NCI-H2171 (cell line): ENCODE measurements around the gene ZFP36L2.
"Not testable (repeated sequence)": the region's sequence is repeated elsewhere in the genome, so short reads cannot be mapped to it uniquely, and the experiment has no call there.

Source experiments
- DNase-seq: peaks from one replicate; lab custom pipeline; 2025; lab: John Stamatoyannopoulos, UW

The ZFP36L2 gene

GRCh38 chr2:43207553-43208300, 18.7 kb downstream of the ZFP36L2 start:
- DNase-seq = no peak

- no peak for DNase-seq
Measured at GRCh38 chr2:43206602-43207001, 19.8 kb downstream of the ZFP36L2 start.

- DNase-seq = no peak
Measured at GRCh38 chr2:43203373-43203772, 23.0 kb downstream of the ZFP36L2 start.

GRCh38 chr2:43202289-43202688, 24.1 kb downstream of the ZFP36L2 start:
- DNase-seq = no peak

DNA sequence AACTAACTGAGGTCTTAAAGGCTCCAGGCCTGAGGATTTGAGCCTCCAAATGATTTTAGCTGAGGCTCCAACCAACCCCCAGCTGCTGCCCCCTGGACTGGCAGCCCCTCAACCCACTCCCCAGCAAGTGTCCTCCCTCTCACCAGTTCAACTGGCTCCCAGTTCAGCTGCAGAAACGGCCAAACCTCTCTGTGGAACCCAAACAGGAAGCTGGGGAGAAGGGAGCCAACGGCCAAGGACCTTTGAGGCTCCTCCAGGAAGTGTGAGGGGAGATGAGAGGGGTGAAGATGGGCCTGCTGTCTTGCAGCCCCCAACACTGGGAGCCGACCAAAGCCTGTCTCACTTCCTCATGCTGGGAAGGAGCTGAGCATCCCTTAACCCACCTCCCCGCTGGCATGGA, 24.9 kb downstream of the ZFP36L2 start:
- DNase-seq = no peak

DNA sequence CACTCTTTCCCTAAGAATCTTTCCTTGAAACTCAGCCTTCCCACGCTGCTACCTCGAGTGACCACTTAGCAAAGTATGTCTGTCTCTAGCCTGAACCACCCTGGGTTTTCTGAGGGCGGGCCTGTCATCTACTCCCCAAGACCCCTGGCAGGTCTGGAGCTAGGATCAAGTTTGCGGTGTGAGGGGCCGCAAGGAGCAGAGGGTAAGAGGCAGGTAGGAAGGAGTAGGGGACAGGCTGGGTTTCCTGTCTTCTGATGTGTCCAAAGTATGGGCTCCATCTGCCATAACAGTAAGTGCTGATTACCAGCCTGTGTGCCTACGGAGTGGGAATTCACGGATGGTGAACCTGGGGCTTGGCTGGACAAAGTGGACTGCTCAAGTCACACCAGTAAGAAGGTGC, 25.4 kb downstream of the ZFP36L2 start:
- no peak for DNase-seq

DNA sequence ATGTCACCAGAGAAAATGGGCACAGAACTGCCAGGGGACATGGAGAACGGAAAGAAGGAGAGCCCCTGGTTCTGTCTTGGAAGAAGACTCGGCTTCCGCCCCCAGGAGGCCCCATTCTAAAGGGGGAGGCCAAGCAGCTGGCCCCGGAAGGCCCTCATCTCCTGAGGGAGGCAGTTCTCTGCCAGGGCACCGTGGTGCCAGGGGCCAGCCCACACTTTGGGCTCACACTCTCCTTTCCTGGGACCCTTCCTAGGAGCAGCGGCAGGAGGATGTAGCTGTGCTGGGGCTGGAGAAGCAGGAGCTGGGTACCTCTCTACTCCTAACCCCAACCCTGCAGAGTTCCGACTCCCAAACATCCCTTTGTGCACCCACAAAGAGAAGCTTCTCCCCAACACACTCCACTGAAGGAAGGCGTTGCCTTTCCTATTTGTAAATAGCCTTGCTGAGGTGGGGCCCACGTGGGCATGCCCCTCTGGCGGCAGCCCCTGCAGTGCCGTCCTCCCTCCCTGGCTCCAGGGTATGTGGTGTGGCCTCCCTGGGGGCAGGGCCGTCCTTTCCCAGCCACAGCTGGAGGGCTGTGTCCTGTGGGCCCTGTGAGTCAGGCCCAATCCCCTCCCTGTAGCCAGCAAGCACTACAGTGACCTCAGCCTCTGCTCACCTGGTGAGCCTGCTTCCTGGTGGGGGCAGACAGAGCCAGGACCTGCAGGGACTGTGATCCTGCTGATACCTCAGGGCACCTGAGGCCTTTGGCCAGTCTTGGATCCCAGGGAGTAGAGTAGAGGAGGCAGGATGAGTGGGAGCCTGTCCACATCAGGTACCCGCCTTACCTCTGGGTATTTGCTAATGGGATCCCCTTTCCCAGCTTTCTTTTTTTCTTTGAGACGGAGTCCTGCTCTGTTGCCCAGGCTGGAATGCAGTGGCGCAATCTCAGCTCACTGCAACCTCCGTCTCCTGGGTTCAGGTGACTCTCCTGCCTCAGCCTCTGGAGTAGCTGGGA, 26.6 kb downstream of the ZFP36L2 start:
- DNase-seq = no peak

DNA sequence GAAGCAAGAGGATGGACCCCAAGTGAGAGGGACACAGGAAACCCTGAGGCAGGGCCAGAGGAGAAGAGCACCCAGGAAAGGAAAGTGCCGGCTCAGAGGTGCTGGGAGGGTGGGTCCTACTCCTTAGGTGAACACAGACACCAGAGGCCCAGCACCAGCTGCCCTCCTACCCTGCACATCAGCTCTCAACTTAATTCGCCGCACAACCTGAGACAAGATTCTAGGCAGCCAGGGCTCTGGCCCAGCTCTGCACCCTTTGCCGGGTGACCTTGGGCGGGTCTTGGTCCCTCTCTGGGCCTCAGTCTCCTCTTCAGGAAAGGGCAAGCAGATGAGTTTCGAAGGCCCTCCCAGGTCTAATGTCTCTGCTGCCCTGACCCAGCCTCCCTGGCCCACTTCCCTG, 28.1 kb downstream of the ZFP36L2 start:
- no peak for DNase-seq

DNA sequence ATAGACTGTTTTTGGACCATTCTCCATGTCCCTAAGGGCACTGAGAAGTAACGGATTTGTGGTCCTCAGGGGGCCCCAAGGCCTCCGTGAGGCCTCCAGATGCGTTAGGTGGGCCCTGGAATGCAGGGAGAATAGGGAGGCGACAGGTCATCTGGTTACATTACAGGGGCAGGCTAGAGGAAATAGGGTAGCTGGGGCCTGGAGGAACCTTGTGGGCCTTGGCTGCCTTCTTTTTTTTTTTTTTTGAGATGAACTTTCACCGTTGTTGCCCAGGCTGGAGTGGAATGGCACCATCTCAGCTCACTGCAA, 28.9 kb downstream of the ZFP36L2 start:
- no peak for DNase-seq

GRCh38 chr2:43196768-43197587, 29.4 kb downstream of the ZFP36L2 start:
- DNase-seq = no peak

DNA sequence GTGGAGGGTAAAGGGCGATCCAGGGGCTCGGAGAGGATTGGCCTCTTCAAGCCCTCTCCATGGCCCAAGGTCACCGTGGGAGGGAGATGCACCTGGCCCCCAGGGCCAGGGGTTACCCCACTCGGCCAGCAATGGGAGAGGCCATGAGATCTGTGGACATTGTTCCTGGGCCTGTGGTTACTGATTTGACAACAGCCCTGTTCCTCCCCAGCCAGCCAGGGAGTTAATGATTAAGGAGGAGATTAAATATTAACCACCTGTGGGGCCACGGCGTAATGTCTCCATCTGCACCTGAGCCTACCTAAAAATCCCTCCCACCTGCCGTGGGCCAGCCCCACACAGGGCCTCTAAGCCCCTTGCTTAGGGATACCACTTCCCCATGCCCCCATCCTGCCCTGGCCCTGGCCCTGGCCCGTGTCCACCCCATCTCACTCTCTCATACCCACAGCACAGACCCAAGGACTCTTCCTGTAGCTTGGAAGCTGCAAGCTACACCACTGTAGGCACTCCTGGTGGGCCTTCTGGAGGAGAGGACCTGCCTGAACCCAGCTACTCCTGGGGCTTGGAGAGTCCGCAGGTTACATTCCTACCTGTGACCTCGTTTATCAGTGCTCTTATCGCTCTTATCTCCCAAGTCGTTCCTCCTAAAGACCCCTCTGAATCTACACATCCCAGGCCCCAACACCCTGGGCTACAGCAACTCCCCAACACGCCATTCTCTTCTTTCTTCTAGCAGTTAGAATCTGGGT, 32.1 kb downstream of the ZFP36L2 start:
- no peak for DNase-seq

- no peak for DNase-seq
Measured at GRCh38 chr2:43193652-43194120, 32.7 kb downstream of the ZFP36L2 start.

DNA sequence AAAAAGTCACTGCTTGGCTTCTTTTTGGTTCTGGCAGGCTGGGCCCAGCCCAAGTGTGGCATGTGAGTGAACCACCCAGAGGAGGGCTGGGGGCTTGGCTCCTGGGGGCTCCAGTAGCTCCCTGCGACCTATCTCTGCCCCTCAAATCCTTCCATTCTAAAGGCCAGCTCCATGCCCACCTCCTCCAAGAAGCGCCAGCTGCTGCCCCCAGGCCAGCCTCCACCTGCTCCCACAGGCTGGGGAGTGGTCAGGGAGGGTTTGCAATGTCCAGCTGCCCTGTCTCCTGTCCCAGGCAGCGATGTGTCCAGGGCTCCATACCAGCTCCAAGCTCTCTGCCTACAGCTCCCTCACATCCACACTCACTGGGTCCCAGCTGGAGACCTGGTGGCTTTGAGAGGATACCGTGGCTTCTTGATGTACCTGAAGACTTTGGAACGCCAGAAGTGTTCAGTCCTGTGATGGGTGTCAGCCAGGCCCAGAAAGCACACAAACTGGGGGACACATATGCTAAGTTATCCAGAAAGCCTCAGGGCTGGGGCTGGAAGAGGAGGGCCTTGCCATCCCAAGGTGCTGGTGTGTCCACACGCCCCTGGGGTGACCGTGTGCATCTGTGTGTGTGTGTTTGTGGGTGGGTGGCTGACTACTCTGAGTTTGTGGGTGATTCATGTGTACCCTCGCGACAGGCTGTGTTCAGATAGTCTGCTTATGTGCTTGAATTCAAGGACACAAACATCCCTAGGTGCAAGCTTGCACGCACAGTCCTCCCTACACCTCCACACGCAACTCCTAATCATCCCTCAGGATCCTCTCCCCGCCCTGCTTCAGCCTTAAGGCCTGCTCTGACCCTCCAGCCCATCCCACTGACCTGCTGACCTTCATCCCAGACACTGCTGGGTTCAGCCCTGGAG, 33.4 kb downstream of the ZFP36L2 start:
- no peak for DNase-seq

GRCh38 chr2:43191947-43192516, 34.4 kb downstream of the ZFP36L2 start:
- DNase-seq = no peak

- no peak for DNase-seq
Measured at GRCh38 chr2:43190311-43191052, 35.9 kb downstream of the ZFP36L2 start.

DNA sequence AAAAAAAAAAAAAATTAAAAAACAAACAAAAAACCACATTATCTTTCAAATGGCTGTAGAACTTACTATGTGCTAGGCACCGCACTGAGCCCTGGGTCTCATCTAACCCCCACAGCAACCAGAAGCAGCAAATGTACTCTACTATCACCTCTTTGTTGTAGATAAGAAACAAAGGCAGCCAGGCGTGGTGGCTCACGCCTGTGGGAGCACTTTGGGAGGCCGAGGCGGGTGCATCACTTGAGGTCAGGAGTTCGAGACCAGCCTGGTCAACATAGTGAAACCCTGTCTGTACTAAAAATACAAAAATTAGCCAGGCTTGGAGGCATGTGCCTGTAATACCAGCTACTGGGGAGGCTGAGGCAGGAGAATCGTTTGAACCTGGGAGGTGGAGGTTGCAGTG, 36.5 kb downstream of the ZFP36L2 start:
- not testable (repeated sequence) for DNase-seq

GRCh38 chr2:43188561-43189386, 37.6 kb downstream of the ZFP36L2 start:
- no peak for DNase-seq

DNA sequence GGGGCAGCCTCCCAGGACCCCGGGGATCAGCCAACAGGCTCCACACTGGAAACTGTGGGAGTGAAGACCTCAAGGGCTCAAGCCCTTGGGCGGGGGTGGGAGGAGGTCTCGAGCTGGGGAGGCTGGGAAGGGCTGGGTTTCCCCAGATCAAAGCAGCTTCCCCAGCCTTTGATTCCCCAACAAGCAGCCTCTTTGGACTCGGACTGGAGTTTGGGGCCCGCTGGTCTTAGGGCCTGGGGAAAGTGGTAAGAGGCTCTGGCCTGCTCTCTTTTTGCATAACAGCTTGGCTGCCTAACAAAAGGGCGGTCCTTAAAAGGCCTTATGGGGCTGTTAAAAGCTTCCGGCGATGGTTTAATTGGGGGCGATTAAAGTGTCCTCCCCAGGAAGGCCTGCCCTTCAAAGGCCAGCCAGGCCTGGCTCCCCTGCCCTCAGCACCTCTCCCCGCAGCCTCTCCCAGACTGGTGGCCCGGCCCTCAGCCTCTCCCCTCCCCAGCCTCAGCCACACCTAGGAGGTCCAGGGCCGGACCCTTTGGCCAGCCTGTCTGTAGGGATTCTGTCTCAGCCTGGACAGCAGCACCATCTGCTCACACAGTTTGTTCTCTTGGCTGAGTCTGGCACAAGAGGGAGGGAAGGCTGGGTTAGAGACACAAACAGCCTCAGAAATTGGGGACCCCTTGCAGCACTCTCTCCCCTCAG, 39.6 kb downstream of the ZFP36L2 start:
- no peak for DNase-seq
